ENCODE data around the gene PGS1.
A peak's percentile ranks its signal among the peaks of the same experiment; 100 is the strongest.

Gene PGS1

GRCh38 chr17:78356101-78356713, 22.2 kb upstream of the PGS1 start:
- no peak for TF ChIP-seq YY1 (IDR thresholded peaks at IDR 0.05; ENCODE audit: low read depth)
- TF ChIP-seq USF1 (IDR thresholded peaks at IDR 0.05): no peak
- no peak for TF ChIP-seq FOXM1 (IDR thresholded peaks at IDR 0.05; ENCODE audit: borderline replicate concordance, low read depth)
- TF ChIP-seq EP300 (IDR thresholded peaks at IDR 0.05; ENCODE audit: borderline replicate concordance): no peak
- TF ChIP-seq REST (IDR thresholded peaks at IDR 0.05; ENCODE audit: low read depth): no peak
- no peak for TF ChIP-seq CREB1 (IDR thresholded peaks at IDR 0.05; ENCODE audit: low read depth)
- no peak for TF ChIP-seq RAD21 (IDR thresholded peaks at IDR 0.05; ENCODE audit: low read depth)
- no peak for TF ChIP-seq ZBTB7A (IDR thresholded peaks at IDR 0.05; ENCODE audit: low read depth)
- no peak for TF ChIP-seq EGR1 (IDR thresholded peaks at IDR 0.05)
- no peak for TF ChIP-seq TCF12 (IDR thresholded peaks at IDR 0.05; ENCODE audit: low read depth)
- no peak for TF ChIP-seq CEBPB (IDR thresholded peaks at IDR 0.05)
- TF ChIP-seq TEAD4 (IDR thresholded peaks at IDR 0.05): no peak
- TF ChIP-seq MAX (IDR thresholded peaks at IDR 0.05): no peak
- no peak for TF ChIP-seq TAF1 (IDR thresholded peaks at IDR 0.05; ENCODE audit: low read depth)
- TF ChIP-seq NFIC (IDR thresholded peaks at IDR 0.05): no peak

GRCh38 chr17:78357177-78357586, 21.3 kb upstream of the PGS1 start:
- TF ChIP-seq USF1 (IDR thresholded peaks at IDR 0.05): no peak
- TF ChIP-seq NFIC (IDR thresholded peaks at IDR 0.05): 0 out of 2 replicates have a peak, but pooled peaks have one; percentile 19

- TF ChIP-seq RAD21 (IDR thresholded peaks at IDR 0.05; ENCODE audit: low read depth): no peak
- no peak for TF ChIP-seq YY1 (IDR thresholded peaks at IDR 0.05; ENCODE audit: low read depth)
- no peak for TF ChIP-seq TAF1 (IDR thresholded peaks at IDR 0.05; ENCODE audit: low read depth)
- TF ChIP-seq TCF12 (IDR thresholded peaks at IDR 0.05; ENCODE audit: low read depth): no peak
- no peak for TF ChIP-seq TEAD4 (IDR thresholded peaks at IDR 0.05)
- TF ChIP-seq FOXM1 (IDR thresholded peaks at IDR 0.05; ENCODE audit: borderline replicate concordance, low read depth): no peak
- TF ChIP-seq MAX (IDR thresholded peaks at IDR 0.05): no peak
- no peak for TF ChIP-seq CREB1 (IDR thresholded peaks at IDR 0.05; ENCODE audit: low read depth)
- TF ChIP-seq NFIC (IDR thresholded peaks at IDR 0.05): no peak
- no peak for TF ChIP-seq REST (IDR thresholded peaks at IDR 0.05; ENCODE audit: low read depth)
- TF ChIP-seq CEBPB (IDR thresholded peaks at IDR 0.05): no peak
- TF ChIP-seq ZBTB7A (IDR thresholded peaks at IDR 0.05; ENCODE audit: low read depth): no peak
- no peak for TF ChIP-seq USF1 (IDR thresholded peaks at IDR 0.05)
- TF ChIP-seq EP300 (IDR thresholded peaks at IDR 0.05; ENCODE audit: borderline replicate concordance): no peak
- TF ChIP-seq EGR1 (IDR thresholded peaks at IDR 0.05): no peak
Measured at GRCh38 chr17:78357672-78358537, 20.5 kb upstream of the PGS1 start.

GRCh38 chr17:78358538-78359320, 19.7 kb upstream of the PGS1 start:
- TF ChIP-seq USF1 (IDR thresholded peaks at IDR 0.05) (no peak), EGR1 (IDR thresholded peaks at IDR 0.05) (no peak), MAX (IDR thresholded peaks at IDR 0.05) (no peak), NFIC (IDR thresholded peaks at IDR 0.05) (no peak), TAF1 (IDR thresholded peaks at IDR 0.05; ENCODE audit: low read depth) (no peak), FOXM1 (IDR thresholded peaks at IDR 0.05; ENCODE audit: borderline replicate concordance, low read depth) (no peak), REST (IDR thresholded peaks at IDR 0.05; ENCODE audit: low read depth) (no peak), CEBPB (IDR thresholded peaks at IDR 0.05) (no peak), TCF12 (IDR thresholded peaks at IDR 0.05; ENCODE audit: low read depth) (no peak), RAD21 (IDR thresholded peaks at IDR 0.05; ENCODE audit: low read depth) (no peak), TEAD4 (IDR thresholded peaks at IDR 0.05) (no peak), CREB1 (IDR thresholded peaks at IDR 0.05; ENCODE audit: low read depth) (no peak), EP300 (IDR thresholded peaks at IDR 0.05; ENCODE audit: borderline replicate concordance) (no peak), YY1 (IDR thresholded peaks at IDR 0.05; ENCODE audit: low read depth) (no peak)
